Kasumi-1 (cell line): ENCODE results near the gene INPP1.

Source experiments
- DNase-seq, 2 experiments: peaks; one replicate each; lab custom pipeline; 2025; lab: John Stamatoyannopoulos, UW

INPP1 gene

DNA sequence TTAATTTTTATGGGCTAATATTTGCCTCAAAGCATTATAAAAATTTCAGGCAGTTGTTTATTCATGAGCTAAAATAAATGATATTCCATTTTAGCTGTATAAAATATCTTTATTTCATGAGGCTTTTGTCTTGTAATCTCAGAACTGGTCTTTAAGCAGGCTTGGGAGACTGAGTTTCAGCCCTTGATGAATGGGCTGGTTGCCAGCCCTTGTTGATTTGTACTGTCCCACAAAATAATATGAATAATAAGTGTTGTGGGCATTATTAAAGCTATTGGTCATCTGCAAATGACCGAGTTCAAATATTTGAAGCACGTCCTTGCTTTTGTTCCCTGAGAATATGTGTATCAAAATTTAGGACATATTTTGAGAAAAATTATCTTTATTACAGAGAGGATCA lies 18.2 kb downstream of the INPP1 start:
- no peak for DNase-seq

GRCh38 chr2:190362894-190363293 lies 19.5 kb downstream of the INPP1 start:
- no peak for DNase-seq

- no peak for DNase-seq
These were observed 22.3 kb downstream of the INPP1 start for GRCh38 chr2:190365499-190366204.

GRCh38 chr2:190366248-190366753 lies 22.9 kb downstream of the INPP1 start:
- DNase-seq: no peak

- no peak for DNase-seq
These were observed 23.7 kb downstream of the INPP1 start for GRCh38 chr2:190367091-190367490.

DNA sequence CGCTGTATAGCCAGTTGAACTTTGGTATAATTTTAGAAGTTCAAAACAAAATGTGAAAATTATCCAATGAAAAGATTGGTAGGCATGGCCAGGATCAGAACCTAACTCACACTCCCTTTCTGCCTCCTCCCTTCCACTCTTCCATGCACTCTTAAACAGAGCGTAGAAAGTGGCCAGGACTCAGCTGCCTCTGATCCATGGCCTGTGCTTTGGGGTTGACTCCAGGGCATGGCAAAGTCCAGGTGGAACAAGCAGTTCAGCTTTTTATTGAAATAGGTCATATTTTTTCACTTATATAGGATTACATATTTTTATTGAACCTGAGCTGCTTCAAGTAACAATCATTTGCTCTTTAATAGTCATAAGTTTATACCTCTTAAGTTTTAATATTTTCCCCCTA lies 26.2 kb downstream of the INPP1 start:
- no peak for DNase-seq

- DNase-seq: no peak
These were observed 32.7 kb downstream of the INPP1 start for GRCh38 chr2:190376083-190376482.

DNA sequence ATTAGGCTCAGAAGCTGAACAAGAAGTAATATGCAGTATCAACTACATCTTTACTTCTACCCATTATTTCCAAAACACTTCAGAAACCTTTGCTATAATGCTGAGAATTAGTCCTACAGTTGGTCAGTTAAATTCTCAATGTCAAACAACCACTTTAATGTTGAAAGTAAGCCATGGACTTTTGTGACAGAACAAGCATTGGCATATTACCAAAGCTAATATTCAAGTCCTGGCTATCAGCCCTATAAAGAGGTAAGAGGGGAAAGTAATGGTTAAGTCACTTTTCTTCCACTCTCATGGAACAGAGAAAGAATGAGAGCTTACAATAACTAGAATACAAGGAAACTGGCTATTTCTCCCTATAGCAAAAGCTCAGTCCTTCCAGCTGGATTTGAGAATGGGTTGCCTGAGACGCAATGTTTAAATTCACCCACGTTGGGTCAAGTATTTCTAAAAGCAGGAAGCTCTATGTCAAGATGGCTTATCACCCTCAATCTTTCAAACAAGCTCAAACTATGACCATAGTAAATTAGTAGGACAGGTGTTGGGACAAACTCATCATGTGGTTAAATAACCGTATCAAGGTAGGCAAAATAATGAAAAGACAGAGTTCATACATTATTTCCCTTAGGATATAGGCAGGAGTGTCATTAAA lies 33.3 kb downstream of the INPP1 start:
- DNase-seq: no peak

- no peak for DNase-seq
These were observed 35.5 kb downstream of the INPP1 start for GRCh38 chr2:190378880-190379237.

DNA sequence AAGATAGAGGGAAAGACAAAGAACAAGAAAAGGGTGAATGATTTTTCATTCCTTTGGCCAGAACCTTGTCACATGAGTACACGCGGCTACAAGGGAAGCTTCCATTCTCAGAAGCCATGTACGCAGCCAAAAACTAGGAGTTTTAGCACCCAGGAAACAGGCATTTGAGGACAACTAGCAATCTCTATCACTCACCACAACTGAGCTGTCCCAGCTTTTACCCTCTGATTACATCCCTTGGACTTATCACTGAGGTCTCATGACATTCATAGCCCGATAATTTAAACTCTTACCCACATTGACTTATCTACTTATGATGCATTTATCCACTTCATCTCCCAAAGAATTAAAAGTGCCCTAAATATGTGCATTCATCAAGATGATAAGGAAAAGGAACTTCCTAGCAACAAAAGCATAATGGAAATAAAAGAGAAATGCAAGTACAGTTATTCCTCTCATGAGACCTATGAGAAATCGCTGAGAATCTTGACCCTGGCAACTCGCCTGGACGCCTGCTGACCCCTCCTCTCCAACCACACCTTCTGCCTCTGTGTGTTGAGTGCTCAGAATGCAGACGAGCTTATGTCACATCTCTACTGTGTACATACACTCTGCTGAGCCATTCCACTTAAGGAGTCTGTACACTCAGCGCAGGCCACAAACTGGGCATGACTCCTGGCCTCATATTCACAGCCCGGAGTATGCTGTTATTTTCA lies 36.0 kb downstream of the INPP1 start:
- DNase-seq: no peak

DNA sequence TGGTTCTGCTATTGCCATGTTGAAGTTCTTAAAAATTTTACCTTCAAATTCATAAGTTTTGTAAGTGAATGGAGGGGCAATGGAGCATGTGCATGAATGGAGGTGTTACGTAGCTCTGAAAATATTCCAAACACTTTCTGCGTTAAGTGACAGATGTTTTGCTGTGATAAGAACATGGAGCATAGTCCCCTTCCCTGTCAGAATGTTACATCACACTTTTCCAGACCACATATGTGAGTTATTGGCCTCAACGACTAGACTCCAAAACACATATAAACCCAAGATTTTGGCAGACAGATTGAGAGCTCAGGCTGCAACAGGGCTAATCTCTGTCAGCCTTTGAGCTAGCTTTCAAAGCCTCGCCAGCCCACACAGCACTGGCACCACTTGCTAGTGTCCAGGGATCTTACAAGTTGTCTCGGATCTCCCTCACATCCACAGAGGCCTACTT lies 37.6 kb downstream of the INPP1 start:
- no peak for DNase-seq

DNA sequence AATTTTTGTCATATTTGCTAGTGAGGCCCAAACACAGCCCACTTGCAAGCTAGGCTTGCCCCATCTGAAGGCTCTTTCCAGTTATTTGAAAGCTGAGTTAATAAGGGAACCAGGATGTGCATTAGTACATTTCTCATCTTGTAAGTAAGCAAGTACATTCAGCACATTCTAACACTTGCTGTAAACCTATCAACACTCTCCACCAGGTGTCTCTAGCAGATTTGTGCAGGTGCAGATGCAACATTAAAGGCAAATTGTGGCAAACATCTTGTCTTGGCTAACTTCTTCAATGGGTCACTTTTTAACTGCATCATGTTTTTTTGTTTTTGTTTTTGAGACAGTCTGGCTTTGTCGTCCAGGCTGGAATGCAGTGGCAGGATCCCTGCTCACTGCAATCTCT lies 39.5 kb downstream of the INPP1 start:
- peak; percentile 45 to 52 for DNase-seq

GRCh38 chr2:190387422-190387821 lies 44.0 kb downstream of the INPP1 start:
- DNase-seq: no peak

DNA sequence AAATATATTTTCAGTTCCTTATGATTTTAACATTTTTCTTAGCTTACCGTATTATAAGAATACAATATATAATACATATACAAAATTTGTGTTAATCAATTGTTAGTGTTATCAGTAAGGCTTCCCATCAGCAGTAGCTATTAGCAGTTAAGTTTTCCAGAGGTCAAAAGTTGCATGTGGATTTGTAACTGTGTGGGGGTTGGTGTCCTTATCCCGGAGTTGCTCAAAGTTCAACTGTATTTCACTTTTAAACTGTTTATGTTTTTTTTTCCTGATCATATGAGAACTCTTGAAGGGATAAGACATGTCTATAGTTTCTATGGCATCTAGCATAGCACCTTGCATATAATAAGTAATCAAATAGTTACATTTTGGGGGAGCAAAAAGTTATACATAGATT lies 52.9 kb downstream of the INPP1 start:
- no peak for DNase-seq

- DNase-seq: no peak
These were observed 59.7 kb downstream of the INPP1 start for GRCh38 chr2:190402986-190403603.

DNA sequence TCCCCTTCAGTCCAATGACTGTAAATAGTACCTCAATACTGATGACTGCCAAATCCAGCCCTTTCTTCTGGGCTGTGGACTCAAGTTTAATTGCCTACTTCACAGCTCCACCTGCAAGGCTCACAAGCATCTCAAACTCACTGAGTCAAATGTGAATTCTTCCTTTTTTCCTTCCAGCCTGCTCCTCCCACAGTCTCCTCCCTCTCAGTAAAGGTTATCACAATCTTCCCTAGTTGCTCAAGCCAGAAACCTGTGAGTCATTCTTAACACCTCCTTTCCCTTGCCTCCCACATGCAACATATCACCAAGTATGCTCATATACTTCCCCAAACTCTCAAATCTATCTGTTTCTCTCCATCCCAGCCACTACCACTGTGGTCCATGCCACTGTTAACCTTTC lies 61.1 kb downstream of the INPP1 start:
- DNase-seq: peak; percentile 36 to 40

DNA sequence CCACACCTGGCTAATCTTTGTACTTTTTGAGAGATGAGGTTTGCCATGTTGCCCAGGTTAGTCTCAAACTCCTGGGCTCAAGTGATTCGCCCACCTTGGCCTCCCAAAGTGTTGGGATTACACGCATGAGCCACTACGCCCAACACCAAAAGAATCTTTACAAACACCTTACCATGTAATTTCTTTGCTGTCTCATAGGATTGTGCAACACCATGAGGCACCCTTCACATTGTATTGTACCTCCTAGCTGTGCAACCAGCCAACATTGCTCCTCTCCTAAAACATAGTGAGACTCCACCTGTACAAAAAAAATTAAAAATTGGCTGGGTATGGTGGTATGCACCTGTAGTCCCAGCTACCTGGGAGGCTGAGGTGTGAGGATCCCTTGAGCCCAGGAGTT lies 61.7 kb downstream of the INPP1 start:
- DNase-seq: no peak

GRCh38 chr2:190405995-190406394 lies 62.6 kb downstream of the INPP1 start:
- DNase-seq: no peak

GRCh38 chr2:190406805-190407204 lies 63.4 kb downstream of the INPP1 start:
- no peak for DNase-seq

- DNase-seq: peak in 1 of 2 experiments; percentile 41
These were observed 63.9 kb downstream of the INPP1 start for GRCh38 chr2:190407246-190407661.

DNA sequence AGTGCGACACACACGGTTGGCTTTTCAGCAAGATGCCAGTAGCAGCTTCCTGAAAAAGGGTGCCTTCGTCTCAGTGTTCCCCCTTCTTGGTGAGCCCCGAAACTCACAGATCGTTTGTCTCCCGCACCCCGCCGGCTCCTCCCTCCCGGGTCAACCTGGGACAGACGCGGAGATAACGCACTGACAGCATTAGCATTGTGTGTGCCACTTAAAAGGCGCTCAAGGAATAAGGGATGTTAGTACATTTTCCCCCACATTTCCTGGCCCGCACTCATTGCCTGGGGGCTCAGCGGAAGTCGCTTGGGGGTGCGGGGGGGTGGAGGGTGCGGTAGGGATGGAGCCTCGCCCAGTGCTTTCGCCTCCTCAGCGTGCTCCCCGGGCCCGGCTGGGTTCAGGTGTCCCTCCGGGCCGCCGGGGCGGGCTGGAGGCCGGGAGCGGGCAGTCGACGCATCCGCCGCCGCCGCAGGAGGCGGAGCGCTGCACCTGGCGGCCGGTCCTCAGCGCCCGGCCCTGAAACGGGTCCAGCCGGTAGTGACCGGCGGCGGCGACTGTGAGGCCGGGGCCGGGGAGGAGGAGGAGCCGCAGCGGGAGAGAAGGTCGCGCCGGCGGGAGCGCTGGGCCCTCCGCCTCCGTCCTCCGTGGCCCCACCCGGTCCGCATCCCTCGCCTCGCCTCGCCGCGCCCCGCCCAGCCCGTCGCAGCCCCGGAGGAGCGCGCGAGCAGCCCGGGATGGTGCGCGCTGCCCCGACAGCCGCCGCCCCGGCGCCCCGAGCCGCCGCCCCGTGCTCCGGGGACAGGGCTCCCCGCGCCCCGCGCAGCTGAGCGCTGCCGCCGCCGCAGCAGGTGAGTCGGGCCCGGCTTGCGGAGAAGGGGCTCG lies 64.5 kb downstream of the INPP1 start, which contains the start of gene MFSD6:
MFSD6 (plus strand) TSS at position 694 of the 876 bp plus-strand sequence. CDS start 27,675 bp downstream, outside the sequence.
- no peak for DNase-seq
